Mammary epithelial cell (primary cell): ENCODE results near the gene BLVRA.

ENCODE experiments used
- EZH2 ChIP-seq: IDR thresholded peaks from 2 replicates; pipeline ENCODE4 v1.6.1; 2012; ENCODE audit warnings: low read length, inconsistent platforms, borderline replicate concordance
- TF ChIP-seq, protein P1 (sequence below), 2 donors: IDR thresholded peaks in 1 of 2; conservative IDR thresholded peaks in 1 of 2; 2 replicates each; pipeline ENCODE4 v1.5.1; 2011 to 2012; ENCODE audit warnings: inconsistent platforms in 2 of 2, low read length in 2 of 2, mild to moderate bottlenecking in 2 of 2, control low read depth in 1 of 2, low read depth in 1 of 2; ENCODE audit not compliant: insufficient read depth in 1 of 2; ENCODE audit errors: extremely low read depth in 1 of 2

GRCh38 chr7:43823941-43824340 lies 65.5 kb downstream of the BLVRA start:
- TF ChIP-seq, protein P1, sequence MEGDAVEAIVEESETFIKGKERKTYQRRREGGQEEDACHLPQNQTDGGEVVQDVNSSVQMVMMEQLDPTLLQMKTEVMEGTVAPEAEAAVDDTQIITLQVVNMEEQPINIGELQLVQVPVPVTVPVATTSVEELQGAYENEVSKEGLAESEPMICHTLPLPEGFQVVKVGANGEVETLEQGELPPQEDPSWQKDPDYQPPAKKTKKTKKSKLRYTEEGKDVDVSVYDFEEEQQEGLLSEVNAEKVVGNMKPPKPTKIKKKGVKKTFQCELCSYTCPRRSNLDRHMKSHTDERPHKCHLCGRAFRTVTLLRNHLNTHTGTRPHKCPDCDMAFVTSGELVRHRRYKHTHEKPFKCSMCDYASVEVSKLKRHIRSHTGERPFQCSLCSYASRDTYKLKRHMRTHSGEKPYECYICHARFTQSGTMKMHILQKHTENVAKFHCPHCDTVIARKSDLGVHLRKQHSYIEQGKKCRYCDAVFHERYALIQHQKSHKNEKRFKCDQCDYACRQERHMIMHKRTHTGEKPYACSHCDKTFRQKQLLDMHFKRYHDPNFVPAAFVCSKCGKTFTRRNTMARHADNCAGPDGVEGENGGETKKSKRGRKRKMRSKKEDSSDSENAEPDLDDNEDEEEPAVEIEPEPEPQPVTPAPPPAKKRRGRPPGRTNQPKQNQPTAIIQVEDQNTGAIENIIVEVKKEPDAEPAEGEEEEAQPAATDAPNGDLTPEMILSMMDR (conservative IDR thresholded peaks at IDR 0.05 in 1 of 2, IDR thresholded peaks at IDR 0.05 in 1 of 2; ENCODE audit: extremely low read depth in 1 of 2, insufficient read depth in 1 of 2, low read depth in 1 of 2, low read length in 2 of 2) = no peak
- TF ChIP-seq EZH2 = no peak
